GM19455 (cell line): ENCODE data around the gene GLO1.

Experiments
- ATAC-seq: cut with Tn5 transposase; IDR thresholded peaks from one replicate; pipeline ENCODE4 v1.9.1; 2021; ENCODE audit not compliant: unreplicated experiment

The GLO1 gene

GRCh38 chr6:38702558-38703397 is at the start of gene GLO1:
Gene GLO1 (minus strand): TSS chr6:38703145. CDS start chr6:38703054, 91 bp downstream.
- peak; percentile 98 for ATAC-seq

DNA sequence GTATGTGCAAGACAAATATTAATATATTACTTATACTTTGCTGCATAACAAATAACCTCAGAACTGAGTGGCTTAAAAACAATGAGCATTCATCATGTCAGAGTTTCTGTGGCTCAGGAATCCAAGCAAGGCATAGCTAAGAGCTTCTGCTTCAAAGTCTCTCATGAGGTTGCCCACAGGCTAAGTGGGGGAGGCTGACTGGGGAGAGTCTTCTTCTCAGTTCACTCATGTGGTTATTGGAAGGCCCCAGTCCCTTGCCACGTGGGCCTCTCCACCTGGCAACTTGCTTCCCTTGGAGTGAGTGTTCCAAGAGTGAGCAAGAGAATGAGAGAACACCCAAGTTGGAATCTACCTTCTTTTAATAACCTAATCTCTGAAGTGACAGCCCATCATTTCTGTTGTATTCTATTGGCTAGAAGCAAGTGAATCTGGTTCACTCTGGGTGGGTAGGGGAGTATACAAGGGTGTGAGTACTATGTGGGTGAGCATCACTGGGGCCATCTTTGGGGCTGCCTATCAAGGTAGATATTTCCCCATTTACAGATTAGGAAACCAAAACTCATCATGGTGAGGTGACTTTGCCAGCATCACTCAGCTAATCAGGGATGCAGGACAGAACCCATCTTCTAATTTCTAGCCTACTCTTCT is 48.1 kb upstream of the GLO1 start:
- no peak for ATAC-seq

DNA sequence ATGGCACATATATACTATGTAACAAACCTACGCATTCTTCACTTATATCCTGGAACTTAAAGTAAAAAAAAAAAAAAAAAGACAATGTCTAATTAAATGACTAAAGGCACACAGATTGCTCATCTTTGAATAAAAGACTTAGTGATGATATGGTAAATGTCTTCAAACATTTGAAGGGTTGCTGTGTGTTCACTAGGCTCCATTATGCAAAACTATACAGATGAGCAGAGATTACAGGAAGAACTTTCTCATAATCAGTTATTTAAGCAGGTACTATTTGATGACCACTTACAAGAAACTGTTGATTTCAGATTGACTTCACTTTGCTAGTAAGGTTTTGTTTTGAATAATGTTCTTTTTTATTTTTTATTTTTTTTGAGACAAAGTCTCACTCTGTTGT is 46.5 kb upstream of the GLO1 start:
- no peak for ATAC-seq

- no peak for ATAC-seq
These were observed 36.6 kb upstream of the GLO1 start for GRCh38 chr6:38739532-38739931.

GRCh38 chr6:38738261-38738660 is 35.3 kb upstream of the GLO1 start:
- no peak for ATAC-seq

- no peak for ATAC-seq
These were observed 34.0 kb upstream of the GLO1 start for GRCh38 chr6:38736951-38737350.

- ATAC-seq: no peak
These were observed 27.4 kb upstream of the GLO1 start for GRCh38 chr6:38730140-38730862.

- ATAC-seq: no peak
These were observed 25.3 kb upstream of the GLO1 start for GRCh38 chr6:38728203-38728602.

- no peak for ATAC-seq
These were observed 22.7 kb upstream of the GLO1 start for GRCh38 chr6:38725414-38726183.

- ATAC-seq: no peak
These were observed 21.4 kb upstream of the GLO1 start for GRCh38 chr6:38724343-38724742.

DNA sequence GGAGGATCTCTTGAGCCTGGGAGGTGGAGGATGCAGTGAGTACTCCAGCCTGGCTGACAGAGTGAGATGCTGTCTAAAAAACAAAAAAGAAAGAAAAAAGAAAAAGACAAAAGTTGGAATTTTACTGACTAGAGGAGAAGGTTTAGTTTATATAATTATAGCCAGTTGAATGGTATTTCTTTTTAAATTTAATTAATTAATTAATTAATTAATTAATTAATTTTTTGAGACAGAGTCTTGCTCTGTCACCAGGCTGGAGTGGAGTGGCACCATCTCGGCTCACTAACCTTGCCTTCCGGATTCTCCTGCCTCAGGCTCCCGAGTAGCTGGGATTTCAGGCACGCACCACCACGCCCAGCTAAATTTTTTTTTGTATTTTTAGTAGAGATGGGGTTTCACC is 20.8 kb upstream of the GLO1 start:
- no peak for ATAC-seq

GRCh38 chr6:38722727-38723334 is 19.9 kb upstream of the GLO1 start:
- ATAC-seq: no peak

GRCh38 chr6:38722038-38722437 is 19.1 kb upstream of the GLO1 start:
- ATAC-seq: no peak

DNA sequence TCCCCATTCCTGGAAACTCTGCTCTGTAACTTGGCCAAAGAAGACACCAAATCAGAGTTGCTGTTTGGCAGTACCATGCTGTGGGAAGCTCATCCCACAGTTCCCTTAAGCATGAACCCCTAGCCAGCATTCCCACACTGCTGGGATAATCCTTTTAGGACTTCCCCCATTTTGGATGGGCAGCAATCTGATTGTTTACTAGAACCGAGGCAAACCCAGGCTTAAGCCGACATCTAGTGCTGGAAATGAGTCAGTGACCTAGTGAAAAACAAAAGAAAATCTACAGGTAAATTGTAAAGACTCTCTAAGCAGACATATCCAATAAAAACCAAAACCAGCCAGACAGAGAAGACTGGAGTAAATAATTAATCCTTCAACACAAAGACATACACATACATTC is 17.4 kb upstream of the GLO1 start:
- ATAC-seq: no peak

DNA sequence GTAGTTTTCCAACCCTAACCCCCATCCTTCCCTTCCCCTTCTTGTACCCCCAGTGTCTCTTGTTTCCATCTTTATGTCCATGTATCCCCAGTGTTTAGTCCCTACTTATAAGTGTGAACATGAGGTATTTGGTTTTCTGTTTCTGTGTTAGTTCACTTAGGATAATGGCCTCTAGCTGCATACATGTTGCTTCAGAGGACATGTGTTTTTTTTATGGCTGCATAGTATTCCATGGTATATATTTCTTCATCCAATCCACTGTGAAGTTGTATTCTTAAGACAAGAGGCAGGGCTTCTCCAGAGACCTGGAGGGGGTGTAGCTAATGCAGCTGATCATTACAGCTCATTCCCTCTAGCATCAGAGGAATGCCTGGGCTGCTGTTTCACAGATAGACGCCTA is 16.4 kb upstream of the GLO1 start:
- ATAC-seq: no peak

GRCh38 chr6:38716825-38717224 is 13.9 kb upstream of the GLO1 start:
- no peak for ATAC-seq

- ATAC-seq: no peak
These were observed 12.2 kb upstream of the GLO1 start, which contains the start of gene DNAH8 for GRCh38 chr6:38715016-38715689. Gene DNAH8 (plus strand): TSS chr6:38715311. CDS start chr6:38722810, 7,499 bp downstream.

GRCh38 chr6:38714239-38715015 is 11.5 kb upstream of the GLO1 start:
- ATAC-seq: no peak

- ATAC-seq: no peak
These were observed 10.9 kb upstream of the GLO1 start for GRCh38 chr6:38713812-38714211.
